Suprapubic skin (tissue), 4 donors: ENCODE data around the gene FMO3.

Experiments used
- CTCF ChIP-seq, 2 donors: fragments of 200-600 bp in 1 of 2; fragments of 450-650 bp in 1 of 2; sonication (generic) in 1 of 2; IDR thresholded peaks; one replicate each; pipeline ENCODE4 v1.5.1; 2016 to 2019; ENCODE audit warnings: antibody characterized with exemption in 2 of 2, mild to moderate bottlenecking in 1 of 2, moderate library complexity in 1 of 2
- POLR2A ChIP-seq, 2 donors: fragments of 450-650 bp; IDR thresholded peaks; one replicate each; pipeline ENCODE4 v1.6.1; 2017; ENCODE audit warnings: antibody characterized with exemption in 2 of 2, mild to moderate bottlenecking in 2 of 2, moderate library complexity in 2 of 2
- POLR2AphosphoS5 ChIP-seq, 3 donors: sonication (generic); formaldehyde crosslinking; IDR thresholded peaks; one replicate each; pipeline ENCODE4 v1.6.1; 2017; ENCODE audit warnings: antibody characterized with exemption in 3 of 3

GRCh38 chr1:171166361-171166760, 75.7 kb downstream of the FMO3 start:
- TF ChIP-seq POLR2AphosphoS5 (IDR thresholded peaks at IDR 0.05), result no peak
- TF ChIP-seq CTCF (IDR thresholded peaks at IDR 0.05), result no peak
- TF ChIP-seq POLR2A (IDR thresholded peaks at IDR 0.05), result no peak
